ENCODE results near the gene NHLRC2.
"Not testable (repeated sequence)": the region's sequence is repeated elsewhere in the genome, so short reads cannot be mapped to it uniquely, and the experiment has no call there.

Gene NHLRC2

DNA sequence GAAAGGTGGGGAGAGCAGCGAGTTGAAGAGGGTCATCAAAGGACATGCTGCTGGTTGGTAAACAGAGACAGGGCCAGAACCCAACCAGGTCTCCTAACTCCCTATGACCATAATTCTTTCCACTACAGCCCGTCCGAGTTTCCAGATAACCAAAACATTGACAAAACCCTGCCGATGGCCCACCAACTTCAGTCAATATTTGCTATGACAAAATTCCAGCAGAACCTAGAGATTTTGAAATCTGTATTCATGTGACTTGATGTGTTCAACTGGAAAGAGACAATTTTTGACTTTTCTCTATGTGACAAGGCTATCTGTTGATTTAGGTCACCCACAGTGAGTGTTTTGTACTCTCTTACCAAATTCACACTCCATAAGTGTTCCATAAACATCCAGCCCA is 86.7 kb downstream of the NHLRC2 start:
- TF ChIP-seq, protein P1, sequence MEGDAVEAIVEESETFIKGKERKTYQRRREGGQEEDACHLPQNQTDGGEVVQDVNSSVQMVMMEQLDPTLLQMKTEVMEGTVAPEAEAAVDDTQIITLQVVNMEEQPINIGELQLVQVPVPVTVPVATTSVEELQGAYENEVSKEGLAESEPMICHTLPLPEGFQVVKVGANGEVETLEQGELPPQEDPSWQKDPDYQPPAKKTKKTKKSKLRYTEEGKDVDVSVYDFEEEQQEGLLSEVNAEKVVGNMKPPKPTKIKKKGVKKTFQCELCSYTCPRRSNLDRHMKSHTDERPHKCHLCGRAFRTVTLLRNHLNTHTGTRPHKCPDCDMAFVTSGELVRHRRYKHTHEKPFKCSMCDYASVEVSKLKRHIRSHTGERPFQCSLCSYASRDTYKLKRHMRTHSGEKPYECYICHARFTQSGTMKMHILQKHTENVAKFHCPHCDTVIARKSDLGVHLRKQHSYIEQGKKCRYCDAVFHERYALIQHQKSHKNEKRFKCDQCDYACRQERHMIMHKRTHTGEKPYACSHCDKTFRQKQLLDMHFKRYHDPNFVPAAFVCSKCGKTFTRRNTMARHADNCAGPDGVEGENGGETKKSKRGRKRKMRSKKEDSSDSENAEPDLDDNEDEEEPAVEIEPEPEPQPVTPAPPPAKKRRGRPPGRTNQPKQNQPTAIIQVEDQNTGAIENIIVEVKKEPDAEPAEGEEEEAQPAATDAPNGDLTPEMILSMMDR (conservative IDR thresholded peaks at IDR 0.05; ENCODE audit: control insufficient read depth, insufficient read depth, low read depth, low read length), result no peak
- H3K4me3 ChIP-seq (ENCODE audit: control insufficient read depth, low read depth, low read length), result no peak overlapping the region
- no peak for DNase-seq (ENCODE audit: low read depth)

- not testable (repeated sequence) for DNase-seq (ENCODE audit: low read depth)
Measured at GRCh38 chr10:113943196-113943595, 88.7 kb downstream of the NHLRC2 start.

DNA sequence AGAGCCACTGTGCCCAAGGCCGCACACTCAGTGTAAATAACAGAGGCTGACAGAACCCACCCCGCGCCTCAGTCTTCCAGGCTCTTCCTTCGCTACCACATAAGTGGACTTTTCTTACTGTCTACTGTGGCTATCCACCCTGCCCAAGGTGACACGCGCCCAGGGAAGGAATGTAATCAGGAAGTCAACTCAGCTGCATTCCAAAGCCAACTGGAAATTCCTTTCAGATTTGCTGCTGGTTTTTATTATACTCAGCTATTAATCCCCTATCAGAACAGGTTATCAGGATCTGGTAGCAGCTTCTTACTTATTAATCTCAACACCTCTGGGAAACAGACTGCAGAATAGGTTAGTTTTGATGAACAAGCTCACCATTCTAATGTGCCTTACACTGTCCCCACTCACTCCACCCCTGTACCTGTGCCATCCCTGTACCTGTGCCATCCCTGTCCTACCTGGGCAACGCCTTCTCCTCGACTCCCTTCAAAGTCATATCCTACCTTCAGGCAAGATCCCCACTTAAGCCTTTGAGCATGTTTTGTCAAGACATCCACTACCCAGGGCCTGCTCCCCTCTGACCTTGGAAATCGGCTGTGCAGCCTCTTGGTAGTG is 90.7 kb downstream of the NHLRC2 start:
- DNase-seq (ENCODE audit: low read depth), result peak; percentile 32
- TF ChIP-seq, protein P1 (conservative IDR thresholded peaks at IDR 0.05; ENCODE audit: control insufficient read depth, insufficient read depth, low read depth, low read length), result no peak
- H3K4me3 ChIP-seq (ENCODE audit: control insufficient read depth, low read depth, low read length), result no peak overlapping the region

More at GRCh38 chr10:113943196-113943595, 88.7 kb downstream of the NHLRC2 start:
- not testable (repeated sequence) for H3K4me3 ChIP-seq (ENCODE audit: control insufficient read depth, low read depth, low read length)

DNA sequence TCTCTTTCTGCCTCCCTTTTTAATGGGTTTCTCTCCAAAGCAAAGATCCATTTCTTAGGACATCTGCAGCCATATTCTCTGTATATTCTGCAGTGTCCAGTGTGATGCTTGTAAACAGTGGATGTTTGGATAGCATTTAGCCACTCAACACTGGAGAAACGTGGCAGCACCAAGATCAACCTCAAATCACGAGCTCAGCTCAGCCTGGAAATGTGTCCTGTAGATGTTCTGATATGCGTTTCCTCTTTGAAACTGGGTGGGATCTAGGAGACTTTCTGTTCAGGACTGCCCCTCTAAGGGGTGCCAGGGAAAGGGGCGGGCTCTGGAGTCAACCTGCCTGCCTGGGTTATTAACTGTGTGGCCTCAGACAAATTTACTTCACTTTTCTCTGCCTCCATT is 91.2 kb downstream of the NHLRC2 start:
- TF ChIP-seq, protein P1 (conservative IDR thresholded peaks at IDR 0.05; ENCODE audit: control insufficient read depth, insufficient read depth, low read depth, low read length), result no peak
- H3K4me3 ChIP-seq (ENCODE audit: control insufficient read depth, low read depth, low read length), result no peak overlapping the region
- DNase-seq (ENCODE audit: low read depth), result no peak

DNA sequence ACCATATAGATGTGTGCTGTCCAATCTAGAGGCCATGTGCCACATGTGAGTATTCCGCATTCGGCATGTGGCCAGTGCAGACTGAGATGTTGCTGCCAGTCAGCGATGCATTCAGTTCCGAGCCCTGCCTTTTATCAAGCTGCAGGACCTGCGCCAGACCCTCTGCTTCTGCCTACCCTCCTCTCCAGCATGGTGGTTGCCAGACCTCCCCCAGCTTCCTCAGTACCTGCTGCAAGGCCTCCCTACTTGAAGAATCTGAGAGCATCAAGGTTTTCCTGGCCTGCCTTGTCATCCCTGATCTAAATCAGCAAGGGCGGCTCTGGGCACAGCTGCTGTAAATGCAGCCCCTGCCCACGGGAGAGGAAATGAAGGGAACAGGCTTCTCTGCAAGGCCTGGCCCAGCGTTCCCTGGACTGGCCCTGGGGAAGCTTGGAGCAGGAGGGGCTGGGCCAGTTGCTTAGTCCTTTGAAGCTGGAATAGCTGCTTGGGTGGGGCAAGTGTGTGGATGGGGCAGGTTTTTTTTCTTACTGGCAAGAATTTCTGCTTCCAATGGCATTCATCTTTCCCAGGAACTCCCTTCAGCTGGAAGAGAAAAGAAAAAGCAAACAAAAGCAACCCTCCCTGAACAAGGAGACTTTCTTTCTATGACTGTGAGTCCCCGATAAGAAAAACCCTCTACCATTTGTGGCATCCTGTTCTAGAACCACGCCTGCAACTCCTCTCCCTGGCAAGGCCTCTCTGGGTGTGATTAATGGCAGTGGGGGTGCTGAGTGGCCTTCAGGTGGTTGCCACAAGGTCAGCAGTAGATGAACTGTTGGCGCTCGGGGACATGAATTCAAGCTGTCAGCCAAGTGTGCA is 93.0 kb downstream of the NHLRC2 start:
- H3K4me3 ChIP-seq (ENCODE audit: control insufficient read depth, low read depth, low read length), result no peak overlapping the region
- no peak for DNase-seq (ENCODE audit: low read depth)
- TF ChIP-seq, protein P1 (conservative IDR thresholded peaks at IDR 0.05; ENCODE audit: control insufficient read depth, insufficient read depth, low read depth, low read length), result no peak

DNA sequence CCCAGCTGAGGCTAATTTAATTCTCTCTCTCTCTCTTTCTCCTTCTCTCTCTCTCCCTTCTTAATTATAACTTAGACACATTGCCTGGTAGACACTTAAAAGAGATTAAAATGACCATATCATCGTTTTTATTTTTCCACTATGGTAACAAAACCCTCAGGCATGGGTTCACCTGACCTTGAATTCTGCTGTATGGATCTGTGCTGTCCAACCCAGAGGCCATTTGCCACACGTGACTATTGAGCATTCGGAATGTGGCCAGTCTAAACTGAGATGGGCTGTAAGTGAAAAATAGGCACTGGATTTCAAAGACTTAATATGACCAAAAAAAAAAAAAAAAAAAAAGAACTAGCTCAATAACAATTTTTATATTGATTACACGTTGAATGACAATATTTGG is 93.6 kb downstream of the NHLRC2 start:
- no peak overlapping the region for H3K4me3 ChIP-seq (ENCODE audit: control insufficient read depth, low read depth, low read length)
- no peak for DNase-seq (ENCODE audit: low read depth)
- TF ChIP-seq, protein P1 (conservative IDR thresholded peaks at IDR 0.05; ENCODE audit: control insufficient read depth, insufficient read depth, low read depth, low read length), result no peak

DNA sequence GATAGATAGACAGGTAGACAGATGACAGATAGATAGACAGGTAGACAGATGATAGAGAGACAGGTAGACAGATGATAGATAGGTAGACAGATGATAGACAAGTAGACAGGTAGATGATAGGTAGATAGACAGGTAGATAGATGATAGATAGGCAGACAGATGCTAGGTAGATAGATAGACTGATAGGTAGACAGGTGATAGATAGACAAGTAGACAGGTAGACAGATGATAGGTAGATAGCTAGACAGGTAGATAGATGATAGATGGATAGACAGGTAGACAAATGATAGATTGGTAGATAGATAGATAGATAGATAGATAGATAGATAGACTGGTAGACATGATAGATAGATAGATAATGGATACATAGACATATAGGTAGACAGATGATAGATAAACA is 95.8 kb downstream of the NHLRC2 start:
- DNase-seq (ENCODE audit: low read depth), result no peak
- TF ChIP-seq, protein P1 (conservative IDR thresholded peaks at IDR 0.05; ENCODE audit: control insufficient read depth, insufficient read depth, low read depth, low read length), result no peak
- no peak overlapping the region for H3K4me3 ChIP-seq (ENCODE audit: control insufficient read depth, low read depth, low read length)
